ENCODE measurements around the gene CLDN6. TPM values are rescaled to one million over a fixed set of nuclear protein-coding genes. Genes with fewer than 3 reads are reported as not detected.

Gene CLDN6
- total and polyA plus RNA-seq, 9 donors = 1.8 TPM; not detected in 8

- intact Hi-C loops (cut with DNase I) = no loop called here
- TF ChIP-seq POLR2A (IDR thresholded peaks at IDR 0.05) = no peak
- TF ChIP-seq EP300 (IDR thresholded peaks at IDR 0.05) = no peak
- TF ChIP-seq, protein P1, sequence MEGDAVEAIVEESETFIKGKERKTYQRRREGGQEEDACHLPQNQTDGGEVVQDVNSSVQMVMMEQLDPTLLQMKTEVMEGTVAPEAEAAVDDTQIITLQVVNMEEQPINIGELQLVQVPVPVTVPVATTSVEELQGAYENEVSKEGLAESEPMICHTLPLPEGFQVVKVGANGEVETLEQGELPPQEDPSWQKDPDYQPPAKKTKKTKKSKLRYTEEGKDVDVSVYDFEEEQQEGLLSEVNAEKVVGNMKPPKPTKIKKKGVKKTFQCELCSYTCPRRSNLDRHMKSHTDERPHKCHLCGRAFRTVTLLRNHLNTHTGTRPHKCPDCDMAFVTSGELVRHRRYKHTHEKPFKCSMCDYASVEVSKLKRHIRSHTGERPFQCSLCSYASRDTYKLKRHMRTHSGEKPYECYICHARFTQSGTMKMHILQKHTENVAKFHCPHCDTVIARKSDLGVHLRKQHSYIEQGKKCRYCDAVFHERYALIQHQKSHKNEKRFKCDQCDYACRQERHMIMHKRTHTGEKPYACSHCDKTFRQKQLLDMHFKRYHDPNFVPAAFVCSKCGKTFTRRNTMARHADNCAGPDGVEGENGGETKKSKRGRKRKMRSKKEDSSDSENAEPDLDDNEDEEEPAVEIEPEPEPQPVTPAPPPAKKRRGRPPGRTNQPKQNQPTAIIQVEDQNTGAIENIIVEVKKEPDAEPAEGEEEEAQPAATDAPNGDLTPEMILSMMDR (IDR thresholded peaks at IDR 0.05) = no peak
- H3K27me3 ChIP-seq = no peaks in the 10 kb centered on the region
- WGBS, 3 donors = 82 to 84% (median 83%) methylated on average over 6 of the region's 6 CpGs
- H3K4me1 ChIP-seq (ENCODE audit: insufficient read depth) = peaks cover 6% of the 10 kb centered on the region
- no peaks in the 10 kb centered on the region for H3K36me3 ChIP-seq
- no peak overlapping the region for H3K27ac ChIP-seq
- H3K9me3 ChIP-seq = no peaks in the 10 kb centered on the region
- no peak for DNase-seq
- H3K4me3 ChIP-seq = no peak overlapping the region
Measured at GRCh38 chr16:2977440-2977839, 40.5 kb downstream of the CLDN6 start.

DNA sequence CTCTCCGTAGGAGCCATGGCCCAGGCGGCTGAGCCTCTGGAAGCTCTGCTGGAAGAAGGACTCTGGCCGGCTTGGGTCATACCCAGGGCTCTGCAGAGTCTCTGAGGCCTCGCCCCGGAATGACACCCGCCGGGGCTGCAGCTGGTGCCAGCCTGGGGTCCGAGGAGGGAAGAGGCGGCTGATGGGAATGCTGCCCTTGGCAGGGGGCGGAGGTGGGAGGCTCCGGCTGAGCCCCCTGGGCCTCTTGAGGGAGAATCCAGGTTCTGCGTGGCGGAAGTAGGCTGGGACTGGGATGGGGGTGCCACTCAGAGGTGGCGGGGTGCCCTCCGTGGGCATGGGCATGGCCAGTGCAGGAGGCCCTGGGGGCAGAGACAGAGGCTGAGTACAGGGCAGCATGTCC is 41.3 kb downstream of the CLDN6 start:
- WGBS, 3 donors = 91 to 93% (median 92%) methylated on average over 13 to 15 of the region's 15 CpGs
- no peak for TF ChIP-seq EP300 (IDR thresholded peaks at IDR 0.05)
- no peak for TF ChIP-seq POLR2A (IDR thresholded peaks at IDR 0.05)
- TF ChIP-seq, protein P1 (IDR thresholded peaks at IDR 0.05) = no peak
- no peak overlapping the region for H3K27ac ChIP-seq
- H3K9me3 ChIP-seq = no peaks in the 10 kb centered on the region
- no peaks in the 10 kb centered on the region for H3K27me3 ChIP-seq
- no peak overlapping the region for H3K4me3 ChIP-seq
- DNase-seq = no peak
- no peaks in the 10 kb centered on the region for H3K36me3 ChIP-seq
- intact Hi-C loops (cut with DNase I) = no loop called here
- H3K4me1 ChIP-seq (ENCODE audit: insufficient read depth) = peaks cover 6% of the 10 kb centered on the region

GRCh38 chr16:2976201-2976600 is 41.8 kb downstream of the CLDN6 start:
- Histone ChIP-seq H3K27me3 (no peaks in the 10 kb centered on the region), H3K4me3 (no peak overlapping the region)
- TF ChIP-seq POLR2A (IDR thresholded peaks at IDR 0.05) (no peak), EP300 (IDR thresholded peaks at IDR 0.05) (no peak)
- TF ChIP-seq, protein P1 (IDR thresholded peaks at IDR 0.05) = no peak

GRCh38 chr16:2975161-2975795 is 42.7 kb downstream of the CLDN6 start:
- Histone ChIP-seq H3K27ac (no peak overlapping the region), H3K4me1 (ENCODE audit: insufficient read depth) (no peaks in the 10 kb centered on the region), H3K36me3 (no peaks in the 10 kb centered on the region), H3K9me3 (no peaks in the 10 kb centered on the region), H3K4me3 (no peak overlapping the region), H3K27me3 (peaks cover 1% of the 10 kb centered on the region)
- TF ChIP-seq, protein P1 (IDR thresholded peaks at IDR 0.05) = no peak
- TF ChIP-seq EP300 (IDR thresholded peaks at IDR 0.05) = no peak
- TF ChIP-seq POLR2A (IDR thresholded peaks at IDR 0.05) = no peak
- intact Hi-C loops (cut with DNase I) = no loop called here
- WGBS, 3 donors = 92 to 94% (median 93%) methylated on average over 24 to 28 of the region's 28 CpGs
- DNase-seq = no peak

More at GRCh38 chr16:2976201-2976600, 41.8 kb downstream of the CLDN6 start:
- intact Hi-C loops (cut with DNase I) = no loop called here
- Histone ChIP-seq H3K9me3 (no peaks in the 10 kb centered on the region), H3K27ac (no peak overlapping the region), H3K4me1 (ENCODE audit: insufficient read depth) (peaks cover 4% of the 10 kb centered on the region), H3K36me3 (no peaks in the 10 kb centered on the region)
- no peak for DNase-seq
- WGBS, 3 donors = 85 to 92% (median 89%) methylated on average over 7 of the region's 7 CpGs

Data from ovary (tissue), 9 donors.